Right ventricle myocardium superior (tissue), 1 donor: ENCODE measurements around the gene PCDHGA7. TPM values are rescaled to one million over a fixed set of nuclear protein-coding genes. Genes with fewer than 3 reads are reported as not detected.
"Not testable (repeated sequence)": the region's sequence is repeated elsewhere in the genome, so short reads cannot be mapped to it uniquely, and the experiment has no call there.

ENCODE experiments used
- ATAC-seq: fragments of 200-7000 bp; cut with Tn5 transposase; one replicate; pipeline ENCODE4 v1.9.1; 2020; ENCODE audit warnings: mild to moderate bottlenecking; ENCODE audit not compliant: poor library complexity
- DNase-seq: peaks from one replicate; pipeline ENCODE4 v3.0.0-alpha.2; 2020
- intact Hi-C: fragments of 100-400 bp; cut with DNase I; formaldehyde crosslinking; loops from one replicate; pipeline ENCODE4 v1.11.2; 2022
- total RNA-seq: library from RNA; stranded (reverse); fragmentation: NEBNext Ultra II Directional; extraction: Animal tissue kit (Norgen Biotek cat#: 25700); gene quantifications from one replicate; pipeline ENCODE4 v1.2.1, GENCODE V29; 2021
- donor health status: DM: no; HTN: yes; CAD: no; lungs with severe emphysema.

PCDHGA7 gene
- total RNA-seq, 1 donor from 2014 or later, result 7.7 TPM

DNA sequence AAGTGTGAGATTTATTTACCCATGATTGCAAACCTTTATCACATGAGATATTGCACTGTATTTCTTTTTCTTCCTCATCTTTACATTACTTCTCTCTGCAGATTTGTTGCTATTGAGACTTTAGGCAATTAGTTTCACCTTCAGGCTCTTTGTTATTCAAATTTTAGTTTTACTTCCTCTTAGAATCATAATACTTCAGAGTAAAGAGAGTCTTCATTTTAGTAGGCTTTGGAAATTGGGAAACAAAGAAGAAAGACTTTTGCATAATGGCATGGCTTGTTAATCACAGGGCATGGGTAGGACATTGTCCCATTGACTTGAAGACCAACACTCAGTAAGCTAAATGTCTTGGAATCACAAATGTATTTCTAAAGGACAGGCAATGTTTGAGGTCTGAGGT, 19.8 kb upstream of the PCDHGA7 start:
- intact Hi-C loops, result no loop called here
- no peak for ATAC-seq

DNA sequence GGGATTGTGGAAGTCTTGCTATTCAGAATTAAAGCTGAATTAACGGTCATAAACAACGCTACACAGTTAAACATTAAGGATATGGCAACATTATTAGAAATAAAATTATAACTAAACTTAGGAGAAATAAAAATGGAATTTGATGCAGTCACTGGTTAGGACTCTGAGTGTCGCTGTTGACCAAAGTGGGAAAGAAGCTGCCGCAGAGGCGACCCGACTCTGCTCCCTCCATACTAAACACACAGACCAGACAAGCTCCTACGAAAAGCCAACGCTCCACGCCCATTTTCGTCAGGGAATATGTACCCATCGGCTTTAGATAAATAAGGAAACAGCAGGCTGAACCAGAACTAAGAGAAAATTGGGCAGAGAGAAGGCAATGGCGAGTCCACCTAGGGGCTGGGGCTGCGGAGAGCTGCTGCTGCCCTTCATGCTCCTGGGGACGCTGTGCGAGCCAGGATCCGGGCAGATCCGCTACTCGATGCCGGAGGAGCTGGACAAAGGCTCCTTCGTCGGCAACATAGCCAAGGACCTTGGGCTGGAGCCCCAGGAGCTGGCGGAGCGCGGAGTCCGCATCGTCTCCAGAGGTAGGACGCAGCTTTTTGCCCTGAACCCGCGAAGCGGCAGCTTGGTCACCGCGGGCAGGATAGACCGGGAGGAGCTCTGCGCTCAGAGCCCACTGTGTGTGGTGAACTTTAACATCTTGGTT, 18.4 kb upstream of the PCDHGA7 start, which contains the start of gene PCDHGA5:
PCDHGA5 (plus strand) TSS at position 211 of the 709 bp plus-strand sequence; CDS start at position 380, 169 bp downstream.
- intact Hi-C loops, result no loop called here
- no peak for DNase-seq
- ATAC-seq, result peak; percentile 64

More for the DNA sequence above, 19.8 kb upstream of the PCDHGA7 start:
- DNase-seq, result no peak

DNA sequence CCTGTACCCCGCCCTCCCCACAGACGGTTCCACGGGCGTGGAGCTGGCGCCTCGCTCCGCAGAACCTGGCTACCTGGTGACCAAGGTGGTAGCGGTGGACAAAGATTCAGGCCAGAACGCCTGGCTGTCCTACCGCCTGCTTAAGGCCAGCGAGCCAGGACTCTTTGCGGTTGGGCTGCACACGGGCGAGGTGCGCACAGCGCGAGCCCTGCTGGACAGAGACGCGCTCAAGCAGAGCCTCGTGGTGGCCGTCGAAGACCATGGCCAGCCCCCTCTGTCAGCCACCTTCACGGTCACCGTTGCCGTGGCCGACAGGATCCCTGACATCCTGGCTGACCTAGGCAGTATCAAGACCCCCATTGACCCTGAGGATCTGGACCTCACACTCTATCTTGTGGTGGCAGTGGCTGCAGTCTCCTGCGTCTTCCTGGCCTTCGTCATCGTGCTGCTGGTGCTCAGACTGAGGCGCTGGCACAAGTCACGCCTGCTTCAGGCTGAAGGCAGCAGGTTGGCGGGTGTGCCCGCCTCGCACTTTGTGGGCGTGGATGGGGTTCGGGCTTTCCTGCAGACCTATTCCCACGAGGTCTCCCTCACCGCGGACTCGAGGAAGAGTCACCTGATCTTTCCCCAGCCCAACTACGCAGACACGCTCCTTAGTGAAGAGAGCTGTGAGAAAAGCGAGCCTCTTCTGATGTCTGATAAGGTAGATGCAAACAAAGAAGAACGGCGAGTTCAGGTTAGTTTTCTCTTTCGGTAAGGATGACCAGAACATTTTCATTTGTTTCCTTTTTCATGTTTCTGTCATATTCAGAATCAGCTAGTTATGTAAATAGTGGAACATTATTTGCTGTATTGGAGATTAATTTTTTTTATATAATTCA, 16.3 kb upstream of the PCDHGA7 start:
- intact Hi-C loops, result no loop called here
- ATAC-seq, result no peak
- DNase-seq, result no peak

DNA sequence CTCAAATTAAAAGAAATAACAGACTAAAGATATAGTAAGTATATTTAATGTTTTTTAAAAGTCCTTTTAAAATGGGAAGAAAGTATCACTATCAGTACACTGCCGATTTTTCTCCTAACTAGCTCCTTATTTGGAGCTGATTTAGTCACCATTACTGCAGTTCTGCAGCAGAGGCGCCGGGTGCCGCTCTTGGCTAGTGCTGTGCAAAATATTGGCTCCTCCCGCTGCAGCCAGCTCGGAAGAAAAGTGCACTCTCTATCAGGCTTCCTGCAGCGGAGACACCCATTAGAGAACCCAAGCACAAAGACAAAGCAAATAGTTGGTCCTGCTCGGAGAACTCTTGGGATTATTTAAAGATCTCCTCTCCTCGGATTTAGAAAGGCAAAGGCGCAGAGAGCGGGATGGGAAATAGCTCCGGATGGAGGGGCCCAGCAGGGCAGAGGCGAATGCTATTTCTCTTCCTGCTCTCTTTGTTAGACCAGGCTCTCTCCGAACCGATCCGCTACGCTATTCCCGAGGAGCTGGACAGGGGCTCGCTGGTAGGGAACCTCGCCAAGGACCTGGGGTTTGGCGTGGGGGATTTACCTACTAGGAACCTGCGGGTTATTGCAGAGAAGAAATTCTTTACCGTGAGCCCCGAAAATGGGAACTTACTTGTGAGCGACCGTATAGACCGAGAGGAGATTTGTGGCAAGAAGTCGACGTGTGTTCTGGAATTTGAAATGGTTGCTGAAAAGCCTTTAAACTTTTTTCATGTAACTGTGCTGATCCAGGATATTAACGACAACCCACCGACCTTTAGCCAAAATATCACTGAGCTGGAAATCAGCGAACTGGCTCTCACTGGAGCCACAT, 12.3 kb upstream of the PCDHGA7 start, which contains the start of gene PCDHGB3:
PCDHGB3 (plus strand) TSS at position 249 of the 855 bp plus-strand sequence; CDS start at position 402, 153 bp downstream.
- ATAC-seq, result peak; percentile 89
- intact Hi-C loops, result no loop called here

DNA sequence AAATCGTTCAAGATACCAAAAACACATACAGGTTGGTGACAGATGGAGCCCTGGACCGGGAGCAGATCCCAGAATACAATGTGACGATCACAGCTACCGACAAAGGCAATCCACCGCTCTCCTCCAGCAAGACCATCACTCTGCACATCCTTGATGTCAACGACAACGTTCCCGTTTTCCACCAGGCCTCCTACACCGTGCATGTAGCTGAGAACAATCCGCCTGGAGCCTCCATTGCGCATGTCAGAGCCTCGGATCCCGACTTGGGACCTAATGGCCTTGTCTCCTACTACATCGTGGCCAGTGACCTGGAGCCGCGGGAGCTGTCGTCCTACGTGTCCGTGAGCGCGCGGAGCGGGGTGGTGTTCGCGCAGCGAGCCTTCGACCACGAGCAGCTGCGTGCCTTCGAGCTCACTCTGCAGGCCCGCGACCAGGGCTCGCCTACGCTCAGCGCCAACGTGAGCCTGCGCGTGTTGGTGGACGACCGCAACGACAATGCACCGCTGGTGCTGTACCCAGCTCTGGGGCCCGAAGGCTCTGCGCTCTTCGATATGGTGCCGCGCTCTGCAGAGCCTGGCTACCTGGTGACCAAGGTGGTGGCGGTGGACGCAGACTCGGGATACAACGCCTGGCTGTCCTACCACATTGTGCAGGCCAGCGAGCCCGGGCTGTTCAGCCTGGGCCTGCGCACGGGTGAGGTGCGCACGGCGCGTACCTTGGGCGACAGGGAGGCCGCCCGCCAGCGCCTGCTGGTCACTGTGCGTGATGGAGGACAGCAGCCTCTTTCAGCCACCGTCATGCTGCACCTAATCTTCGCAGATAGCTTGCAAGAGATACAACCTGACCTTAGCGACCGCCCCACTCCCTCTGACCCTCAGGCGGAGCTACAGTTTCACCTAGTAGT, 10.7 kb upstream of the PCDHGA7 start:
- intact Hi-C loops, result no loop called here
- ATAC-seq, result peak; percentile 55
- no peak for DNase-seq

More for the DNA sequence above, 12.3 kb upstream of the PCDHGA7 start, which contains the start of gene PCDHGB3:
- DNase-seq, result peak; percentile 75

DNA sequence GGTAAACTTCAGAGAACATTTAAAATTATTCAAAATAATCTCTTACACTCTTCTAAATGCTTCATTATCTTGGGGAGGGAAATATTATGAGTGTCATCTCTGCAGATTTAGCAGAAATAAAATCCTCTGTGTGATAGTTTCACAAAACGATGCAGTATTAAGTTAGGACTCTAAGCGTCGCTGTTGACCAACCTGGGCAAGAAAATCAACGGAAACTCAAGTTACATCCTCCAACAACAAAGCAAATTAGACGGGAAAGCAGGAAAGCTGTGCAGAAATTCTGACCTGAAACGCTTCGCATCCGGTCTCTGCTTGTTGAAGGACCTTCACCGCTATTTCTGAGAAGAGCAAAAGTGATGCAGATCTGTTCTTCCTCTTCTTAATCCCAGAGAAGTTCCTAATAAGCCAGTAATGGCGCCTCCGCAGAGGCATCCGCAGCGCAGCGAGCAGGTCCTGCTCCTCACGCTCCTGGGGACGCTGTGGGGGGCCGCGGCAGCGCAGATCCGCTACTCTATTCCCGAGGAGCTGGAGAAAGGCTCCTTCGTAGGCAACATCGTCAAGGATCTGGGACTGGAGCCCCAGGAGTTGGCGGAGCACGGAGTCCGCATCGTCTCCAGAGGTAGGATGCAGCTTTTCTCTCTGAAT, 8.7 kb upstream of the PCDHGA7 start, which contains the start of gene PCDHGA6:
PCDHGA6 (plus strand) TSS at position 219 of the 645 bp plus-strand sequence; CDS start at position 412, 193 bp downstream.
- ATAC-seq (peak; percentile 37), DNase-seq (no peak)
- intact Hi-C loops, result no loop called here

DNA sequence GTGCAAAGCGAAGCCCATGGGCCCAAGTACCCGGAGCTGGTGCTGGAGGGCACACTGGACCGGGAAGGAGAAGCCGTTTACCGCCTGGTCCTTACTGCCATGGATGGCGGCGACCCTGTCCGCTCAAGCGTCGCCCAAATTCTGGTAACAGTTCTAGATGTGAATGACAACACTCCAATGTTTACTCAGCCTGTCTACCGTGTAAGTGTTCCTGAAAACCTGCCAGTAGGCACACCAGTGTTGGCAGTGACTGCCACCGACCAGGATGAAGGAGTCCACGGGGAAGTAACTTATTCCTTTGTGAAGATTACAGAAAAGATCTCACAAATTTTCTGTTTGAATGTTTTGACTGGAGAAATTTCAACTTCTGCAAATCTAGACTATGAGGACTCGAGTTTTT, 7.9 kb upstream of the PCDHGA7 start:
- DNase-seq (no peak), ATAC-seq (peak; percentile 72)
- intact Hi-C loops, result no loop called here

DNA sequence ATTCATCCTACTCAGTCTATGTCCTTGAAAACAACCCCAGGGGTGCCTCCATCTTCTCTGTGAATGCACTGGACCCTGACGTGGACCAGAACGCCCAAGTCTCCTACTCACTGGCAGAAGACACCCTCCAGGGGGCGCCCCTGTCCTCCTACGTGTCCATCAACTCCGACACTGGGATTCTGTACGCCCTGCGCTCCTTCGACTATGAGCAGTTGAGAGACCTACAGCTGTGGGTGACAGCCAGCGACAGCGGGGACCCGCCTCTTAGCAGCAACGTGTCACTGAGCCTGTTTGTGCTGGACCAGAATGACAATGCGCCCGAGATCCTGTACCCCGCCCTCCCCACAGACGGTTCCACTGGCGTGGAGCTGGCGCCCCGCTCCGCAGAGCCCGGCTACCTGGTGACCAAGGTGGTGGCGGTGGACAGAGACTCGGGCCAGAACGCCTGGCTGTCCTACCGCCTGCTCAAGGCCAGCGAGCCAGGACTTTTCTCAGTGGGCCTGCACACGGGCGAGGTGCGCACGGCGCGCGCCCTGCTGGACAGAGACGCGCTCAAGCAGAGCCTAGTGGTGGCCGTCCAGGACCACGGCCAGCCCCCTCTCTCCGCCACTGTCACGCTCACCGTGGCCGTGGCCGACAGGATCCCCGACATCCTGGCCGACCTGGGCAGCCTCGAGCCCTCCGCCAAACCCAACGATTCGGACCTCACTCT, 6.9 kb upstream of the PCDHGA7 start:
- intact Hi-C loops, DNase-seq, ATAC-seq: not testable (repeated sequence)

DNA sequence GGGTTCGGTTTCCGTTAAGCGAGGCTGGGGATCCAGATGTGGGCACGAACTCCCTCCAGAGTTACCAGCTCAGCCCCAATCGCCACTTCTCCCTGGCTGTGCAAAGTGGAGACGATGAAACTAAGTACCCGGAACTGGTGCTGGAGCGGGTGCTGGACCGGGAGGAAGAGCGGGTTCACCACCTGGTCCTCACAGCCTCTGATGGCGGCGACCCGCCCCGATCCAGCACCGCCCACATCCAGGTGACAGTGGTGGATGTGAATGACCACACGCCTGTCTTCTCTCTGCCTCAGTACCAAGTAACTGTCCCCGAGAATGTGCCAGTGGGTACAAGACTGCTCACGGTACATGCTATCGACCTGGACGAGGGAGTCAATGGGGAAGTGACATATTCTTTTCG, 803 bp downstream of the PCDHGA7 start:
- intact Hi-C loops, result no loop called here
- no peak for ATAC-seq
- no peak for DNase-seq

DNA sequence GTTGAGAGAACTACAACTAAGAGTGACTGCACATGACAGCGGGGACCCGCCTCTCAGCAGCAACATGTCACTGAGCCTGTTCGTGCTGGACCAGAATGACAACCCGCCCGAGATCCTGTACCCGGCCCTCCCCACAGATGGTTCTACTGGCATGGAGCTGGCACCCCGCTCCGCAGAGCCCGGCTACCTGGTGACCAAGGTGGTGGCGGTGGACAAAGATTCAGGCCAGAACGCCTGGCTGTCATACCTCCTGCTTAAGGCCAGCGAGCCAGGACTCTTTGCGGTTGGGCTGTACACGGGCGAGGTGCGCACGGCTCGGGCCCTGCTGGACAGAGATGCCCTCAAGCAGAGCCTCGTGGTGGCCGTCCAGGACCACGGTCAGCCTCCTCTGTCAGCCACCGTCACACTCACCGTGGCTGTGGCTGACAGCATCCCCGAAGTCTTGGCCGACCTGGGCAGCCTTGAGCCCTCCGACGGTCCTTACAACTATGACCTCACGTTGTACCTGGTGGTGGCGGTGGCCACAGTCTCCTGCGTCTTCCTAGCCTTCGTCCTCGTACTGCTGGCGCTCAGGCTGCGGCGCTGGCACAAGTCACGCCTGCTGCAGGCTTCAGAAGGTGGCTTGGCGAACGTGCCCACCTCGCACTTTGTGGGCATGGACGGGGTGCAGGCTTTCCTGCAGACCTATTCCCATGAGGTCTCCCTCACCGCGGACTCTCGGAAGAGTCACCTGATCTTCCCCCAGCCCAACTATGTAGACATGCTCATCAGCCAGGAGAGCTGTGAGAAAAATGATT, 2.1 kb downstream of the PCDHGA7 start:
- DNase-seq (no peak), ATAC-seq (no peak)
- intact Hi-C loops, result no loop called here

DNA sequence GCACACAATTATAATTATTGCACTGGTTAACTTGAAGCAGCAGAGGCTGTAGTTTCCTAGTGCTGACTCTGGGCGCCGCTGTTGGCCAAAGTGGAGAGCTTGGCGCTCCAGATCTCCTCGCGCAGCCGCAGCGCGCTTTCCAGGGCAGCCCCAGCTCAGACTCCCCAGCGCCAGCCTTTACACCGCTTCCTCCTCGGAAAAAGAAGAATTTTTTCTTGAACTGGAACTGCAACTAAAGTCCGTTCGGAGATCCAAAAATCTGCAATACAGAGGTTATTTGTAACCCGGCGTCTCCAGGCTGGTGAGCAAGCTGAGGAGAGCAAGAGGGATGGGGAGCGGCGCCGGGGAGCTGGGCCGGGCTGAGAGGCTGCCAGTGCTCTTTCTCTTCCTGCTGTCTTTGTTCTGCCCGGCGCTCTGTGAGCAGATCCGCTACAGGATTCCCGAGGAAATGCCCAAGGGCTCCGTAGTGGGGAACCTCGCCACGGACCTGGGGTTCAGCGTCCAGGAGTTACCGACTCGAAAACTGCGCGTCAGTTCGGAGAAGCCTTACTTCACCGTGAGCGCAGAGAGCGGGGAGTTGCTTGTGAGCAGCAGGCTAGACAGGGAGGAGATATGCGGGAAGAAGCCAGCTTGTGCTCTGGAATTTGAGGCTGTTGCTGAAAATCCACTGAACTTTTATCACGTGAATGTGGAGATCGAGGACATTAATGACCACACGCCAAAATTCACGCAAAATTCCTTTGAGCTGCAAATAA, 5.2 kb downstream of the PCDHGA7 start, which contains the start of gene PCDHGB4:
PCDHGB4 (plus strand) TSS at position 142 of the 755 bp plus-strand sequence; CDS start at position 329, 187 bp downstream.
- intact Hi-C loops, DNase-seq: not testable (repeated sequence)
- peak; percentile 90 for ATAC-seq

DNA sequence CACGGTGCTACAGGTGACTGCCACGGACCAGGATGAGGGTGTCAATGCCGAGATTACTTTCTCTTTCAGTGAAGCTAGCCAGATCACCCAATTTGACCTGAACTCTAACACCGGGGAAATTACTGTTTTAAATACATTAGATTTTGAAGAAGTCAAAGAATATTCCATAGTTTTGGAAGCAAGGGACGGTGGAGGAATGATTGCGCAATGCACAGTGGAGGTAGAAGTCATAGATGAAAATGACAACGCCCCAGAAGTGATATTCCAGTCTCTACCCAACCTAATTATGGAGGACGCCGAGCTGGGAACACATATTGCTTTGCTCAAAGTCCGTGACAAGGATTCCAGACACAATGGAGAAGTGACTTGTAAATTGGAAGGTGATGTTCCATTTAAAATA, 6.1 kb downstream of the PCDHGA7 start:
- intact Hi-C loops, result no loop called here
- ATAC-seq, result no peak
- no peak for DNase-seq

DNA sequence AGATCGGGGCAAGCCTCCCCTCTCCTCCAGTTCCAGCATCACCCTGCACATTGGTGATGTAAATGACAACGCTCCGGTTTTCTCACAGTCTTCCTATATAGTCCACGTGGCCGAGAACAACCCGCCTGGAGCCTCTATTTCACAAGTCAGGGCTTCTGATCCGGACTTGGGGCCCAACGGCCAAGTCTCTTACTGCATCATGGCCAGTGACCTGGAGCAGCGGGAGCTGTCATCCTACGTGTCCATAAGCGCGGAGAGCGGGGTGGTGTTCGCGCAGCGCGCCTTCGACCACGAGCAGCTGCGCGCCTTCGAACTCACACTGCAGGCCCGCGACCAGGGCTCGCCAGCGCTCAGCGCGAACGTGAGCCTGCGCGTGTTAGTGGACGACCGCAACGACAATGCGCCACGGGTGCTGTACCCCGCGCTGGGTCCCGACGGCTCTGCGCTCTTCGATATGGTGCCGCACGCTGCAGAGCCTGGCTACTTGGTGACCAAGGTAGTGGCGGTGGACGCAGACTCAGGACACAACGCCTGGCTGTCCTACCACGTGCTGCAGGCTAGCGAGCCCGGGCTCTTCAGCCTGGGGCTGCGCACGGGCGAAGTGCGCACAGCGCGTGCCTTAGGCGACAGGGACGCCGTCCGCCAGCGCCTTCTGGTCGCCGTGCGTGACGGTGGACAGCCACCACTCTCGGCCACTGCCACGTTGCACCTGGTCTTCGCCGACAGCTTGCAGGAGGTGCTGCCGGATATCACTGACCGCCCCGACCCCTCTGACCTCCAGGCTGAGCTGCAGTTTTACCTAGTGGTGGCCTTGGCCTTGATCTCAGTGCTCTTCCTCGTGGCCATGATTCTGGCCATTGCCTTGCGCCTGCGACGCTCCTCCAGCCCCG, 6.9 kb downstream of the PCDHGA7 start:
- DNase-seq (no peak), ATAC-seq (no peak)
- intact Hi-C loops, result no loop called here
